ENCODE measurements around the gene THOC2. TPM values are rescaled to one million over a fixed set of nuclear protein-coding genes. Genes with fewer than 3 reads are reported as not detected.
"Not testable (repeated sequence)": the region's sequence is repeated elsewhere in the genome, so short reads cannot be mapped to it uniquely, and the experiment has no call there.

THOC2 gene
- total RNA-seq, 2 donors from 2014 or later: 25.6 to 28.6 TPM

- TF ChIP-seq CTCF (IDR thresholded peaks at IDR 0.05): no peak
- peak; percentile 81 for DNase-seq (ENCODE audit: low spot score)
- peak overlapping the region; percentile 53 to 60 for H3K27ac ChIP-seq
These were observed 32.4 kb upstream of the THOC2 start for GRCh38 chrX:123764967-123765871.

DNA sequence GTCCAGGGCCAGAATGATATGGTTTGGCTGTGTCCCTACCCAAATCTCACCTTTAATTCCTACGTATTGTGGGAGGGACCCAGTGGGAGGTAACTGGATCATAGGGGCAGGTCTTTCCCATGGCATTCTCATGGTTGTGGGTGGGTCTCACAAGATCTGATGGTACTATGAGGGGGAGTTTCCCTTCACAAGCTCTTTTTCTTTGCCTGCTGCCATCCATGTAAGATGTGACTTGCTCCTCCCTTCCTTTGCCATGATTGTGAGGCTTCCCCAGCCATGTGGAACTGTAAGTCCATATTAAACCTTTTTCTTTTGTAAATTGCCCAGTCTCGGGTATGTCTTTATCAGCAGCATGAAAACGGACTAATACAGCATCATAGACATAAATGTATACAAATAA is 27.0 kb upstream of the THOC2 start:
- DNase-seq (ENCODE audit: low spot score): not testable (repeated sequence)

More at GRCh38 chrX:123764967-123765871, 32.4 kb upstream of the THOC2 start:
- no peaks in the 10 kb centered on the region for H3K4me1 ChIP-seq
- H3K36me3 ChIP-seq: no peaks in the 10 kb centered on the region
- no peaks in the 10 kb centered on the region for H3K9me3 ChIP-seq
- H3K4me3 ChIP-seq: peak overlapping the region; percentile 24 to 39
- no peaks in the 10 kb centered on the region for H3K27me3 ChIP-seq

GRCh38 chrX:123757794-123758193 is 24.9 kb upstream of the THOC2 start:
- not testable (repeated sequence) for H3K27me3 ChIP-seq; H3K9me3 ChIP-seq; H3K36me3 ChIP-seq; H3K4me3 ChIP-seq; H3K27ac ChIP-seq; DNase-seq (ENCODE audit: low spot score); H3K4me1 ChIP-seq

More for the DNA sequence above, 27.0 kb upstream of the THOC2 start:
- not testable (repeated sequence) for H3K4me1 ChIP-seq, H3K4me3 ChIP-seq, H3K27me3 ChIP-seq, H3K9me3 ChIP-seq, H3K27ac ChIP-seq, H3K36me3 ChIP-seq

DNA sequence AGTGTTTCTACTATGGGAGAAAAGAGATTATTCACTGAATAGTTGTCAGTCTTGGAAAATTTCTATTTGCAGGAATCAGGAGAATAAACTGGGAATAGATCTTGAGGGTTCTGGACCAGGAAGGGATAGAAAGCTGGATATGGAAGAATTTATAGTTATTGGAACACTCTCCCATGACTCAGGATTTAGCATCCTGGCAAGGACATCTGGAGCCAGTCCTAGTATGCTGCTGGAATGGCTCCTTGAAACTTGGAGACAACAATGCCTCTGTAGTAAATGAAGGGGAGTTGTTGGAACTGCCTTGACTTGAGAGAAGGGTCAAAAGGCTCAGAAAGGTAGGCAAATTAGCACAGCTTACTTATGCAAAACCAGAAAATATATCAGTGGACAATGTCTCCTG is 23.5 kb upstream of the THOC2 start:
- Histone ChIP-seq H3K9me3 (no peaks in the 10 kb centered on the region), H3K36me3 (no peaks in the 10 kb centered on the region), H3K27ac (no peak overlapping the region), H3K4me1 (no peaks in the 10 kb centered on the region), H3K27me3 (no peaks in the 10 kb centered on the region), H3K4me3 (no peak overlapping the region)
- no peak for DNase-seq (ENCODE audit: low spot score)
- no peak for TF ChIP-seq CTCF (IDR thresholded peaks at IDR 0.05)

- no peak for DNase-seq (ENCODE audit: low spot score)
- no peaks in the 10 kb centered on the region for H3K9me3 ChIP-seq
- H3K4me1 ChIP-seq: no peaks in the 10 kb centered on the region
- TF ChIP-seq CTCF (IDR thresholded peaks at IDR 0.05): no peak
- no peaks in the 10 kb centered on the region for H3K27me3 ChIP-seq
- no peak overlapping the region for H3K4me3 ChIP-seq
- no peaks in the 10 kb centered on the region for H3K36me3 ChIP-seq
- no peak overlapping the region for H3K27ac ChIP-seq
These were observed 22.3 kb upstream of the THOC2 start for GRCh38 chrX:123755107-123755506.

DNA sequence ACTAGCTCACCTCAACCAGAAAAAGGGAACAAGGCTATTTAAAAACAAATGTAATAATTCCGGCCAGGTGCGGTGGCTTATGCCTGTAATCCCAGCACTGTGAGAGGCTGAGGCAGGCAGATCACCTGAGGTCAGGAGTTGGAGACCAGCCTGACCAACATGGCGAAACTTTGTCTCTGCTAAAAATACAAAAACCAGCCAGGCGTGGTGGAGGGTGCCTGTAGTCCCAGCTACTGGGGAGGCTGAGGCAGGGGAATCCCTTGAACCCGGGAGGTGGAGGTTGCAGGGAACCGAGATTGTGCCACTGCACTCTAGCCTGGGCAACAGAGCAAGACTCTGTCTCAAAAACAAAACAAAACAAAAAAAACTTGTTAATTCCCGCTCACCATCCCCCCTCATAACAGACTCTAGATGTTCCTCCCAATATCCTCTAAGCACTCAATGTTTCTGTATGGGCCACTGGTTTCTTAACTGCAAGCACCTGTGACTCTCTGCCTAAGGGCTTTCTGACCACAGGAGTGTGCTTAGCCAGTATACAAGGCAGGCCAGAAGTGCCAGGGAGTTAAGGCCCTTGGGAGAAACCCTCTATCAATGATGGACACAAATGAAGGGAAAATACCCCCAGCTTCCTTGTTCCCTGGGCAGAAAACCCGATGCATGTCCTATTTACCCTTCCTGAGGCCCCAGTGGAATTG is 21.0 kb upstream of the THOC2 start:
- Histone ChIP-seq H3K4me3 (no peak overlapping the region), H3K27me3 (no peaks in the 10 kb centered on the region), H3K9me3 (no peaks in the 10 kb centered on the region), H3K4me1 (no peaks in the 10 kb centered on the region), H3K27ac (no peak overlapping the region), H3K36me3 (no peaks in the 10 kb centered on the region)
- TF ChIP-seq CTCF (IDR thresholded peaks at IDR 0.05): no peak
- DNase-seq (ENCODE audit: low spot score): no peak
